ENCODE data around the gene TRIM28. TPM values are rescaled to one million over a fixed set of nuclear protein-coding genes. Genes with fewer than 3 reads are reported as not detected.

The TRIM28 gene
- total and polyA plus RNA-seq, 2 donors (not counting 3 experiments of a cell fraction or from before 2014, with no cell fraction given): 429 to 521 TPM

- FAIRE-seq (peak; percentile 93), DNase-seq (ENCODE audit: low read depth, low spot score) (peak; percentile 94)
- H3K4me1 ChIP-seq (ENCODE audit: control insufficient read depth, extremely low read depth, insufficient read depth, low read length): peaks cover 19% of the 10 kb centered on the region
- intact Hi-C loops (cut with micrococcal nuclease): loop anchor here (1.0 to 2.0 kb wide), 9 partner anchors 20 to 300 kb away; partner anchors contain the start of genes CHMP2A, TRIM28 and ZNF544
- peak; percentile 69 to 90 for TF ChIP-seq CTCF (IDR thresholded peaks at IDR 0.05; ENCODE audit: extremely low read depth in 1 of 2, insufficient read depth in 1 of 2, low read depth in 1 of 2, low read length in 2 of 2)
- peak; percentile 64 for TF ChIP-seq POLR2A (IDR thresholded peaks at IDR 0.05; ENCODE audit: low read depth, low read length)
- peak; percentile 30 for TF ChIP-seq MAX (IDR thresholded peaks at IDR 0.05; ENCODE audit: insufficient read depth, insufficient read length)
- TF ChIP-seq MYC (IDR thresholded peaks at IDR 0.05; ENCODE audit: low read depth, low read length): peak; percentile 46
- no peak for TF ChIP-seq FOS (IDR thresholded peaks at IDR 0.05; ENCODE audit: borderline replicate concordance, insufficient read depth, low read length)
- no peak for TF ChIP-seq GATA2 (IDR thresholded peaks at IDR 0.05; ENCODE audit: insufficient read depth, insufficient read length, low read depth, low read length)
- H3K27ac ChIP-seq (ENCODE audit: insufficient read depth, low read depth, low read length): peak within 1 kb of the TSS; percentile 69
- H3K9me1 ChIP-seq (replicated peaks; ENCODE audit: control insufficient read depth, extremely low read depth, insufficient read depth, low read length): no peaks in the 10 kb centered on the region
- dilution Hi-C loops (cut with MboI; ENCODE audit: extremely low pct_ligation_motif_present, low sequenced_read_pairs): no loop called here
- peak within 1 kb of the TSS; percentile 81 for H2AFZ ChIP-seq (ENCODE audit: low read depth, low read length)
- no peaks in the 10 kb centered on the region for H3K27me3 ChIP-seq (ENCODE audit: control insufficient read depth in 2 of 2, insufficient read depth in 2 of 2, low read length in 2 of 2)
- H3K4me2 ChIP-seq (ENCODE audit: insufficient read depth, low read length): peak within 1 kb of the TSS; percentile 84
- no TSS peak for BruUV-seq (replicated peaks)
- ChIA-PET POLR2A (interaction anchor here (1.1 to 3.4 kb wide), 3 partner anchors 24 to 56 kb away, joined by 6 to 20 read pairs (median 17); partner anchors contain the start of gene TRIM28), CTCF (interaction anchor here (0.6 to 4.6 kb wide), 31 partner anchors 9 to 301 kb away, joined by 3 to 111 read pairs (median 6); partner anchors contain the start of genes CHMP2A, MZF1, SLC27A5 and TRIM28)
- H3K4me3 ChIP-seq (replicated peaks in 1 of 3; ENCODE audit: insufficient read depth in 1 of 3, low read depth in 1 of 3, low read length in 3 of 3): peak within 1 kb of the TSS; percentile 67 to 83 (median 73)
- no peaks in the 10 kb centered on the region for H3K9me3 ChIP-seq (replicated peaks; ENCODE audit: control insufficient read depth, insufficient read depth, low read length)
- peaks cover 0 to 11% of the 10 kb centered on the region in 2 experiments for H3K36me3 ChIP-seq (ENCODE audit: control insufficient read depth in 2 of 2, extremely low read depth in 1 of 2, insufficient read depth in 2 of 2, low read length in 2 of 2)
- H3K9ac ChIP-seq (replicated peaks; ENCODE audit: extremely low read depth, insufficient read depth, low read length): peak within 1 kb of the TSS; percentile 91
- H3K79me2 ChIP-seq (ENCODE audit: control insufficient read depth, insufficient read depth, low read length): peaks cover 33% of the 10 kb centered on the region
- no peaks in the 10 kb centered on the region for H4K20me1 ChIP-seq (replicated peaks; ENCODE audit: control insufficient read depth, extremely low read depth, insufficient read depth, low read length)
Measured at GRCh38 chr19:58519355-58520256, 24.3 kb upstream of the TRIM28 start, which contains the start of gene ZBTB45. ZBTB45 (minus strand) TSS chr19:58519810; CDS start chr19:58517673, 2,137 bp downstream.
